Muscle layer of duodenum (tissue), 2 donors: ENCODE measurements around the gene IL9.
"Not testable (repeated sequence)": the region's sequence is repeated elsewhere in the genome, so short reads cannot be mapped to it uniquely, and the experiment has no call there.

Experiments used
- H3K27ac ChIP-seq: one replicate; pipeline ENCODE4 v1.7.0; 2013; ENCODE audit warnings: mild to moderate bottlenecking, low read length
- H3K27me3 ChIP-seq: one replicate; pipeline ENCODE4 v1.7.0; 2013; ENCODE audit warnings: low read depth, mild to moderate bottlenecking, control low read depth, low read length
- H3K36me3 ChIP-seq, 2 donors: one replicate each; pipeline ENCODE4 v1.7.0; 2013; ENCODE audit warnings: low read length in 2 of 2, control low read depth in 1 of 2, mild to moderate bottlenecking in 1 of 2; ENCODE audit not compliant: insufficient read depth in 2 of 2, control insufficient read depth in 1 of 2
- H3K4me1 ChIP-seq, 2 donors: one replicate each; pipeline ENCODE4 v1.7.0; 2013; ENCODE audit warnings: low read length in 2 of 2, mild to moderate bottlenecking in 2 of 2, control low read depth in 1 of 2, moderate library complexity in 1 of 2; ENCODE audit not compliant: insufficient read depth in 2 of 2, control insufficient read depth in 1 of 2
- H3K4me3 ChIP-seq, 2 donors: one replicate each; pipeline ENCODE4 v1.7.0; 2013; ENCODE audit warnings: low read length in 2 of 2, low read depth in 1 of 2, mild to moderate bottlenecking in 1 of 2
- H3K9me3 ChIP-seq, 2 donors: one replicate each; pipeline ENCODE4 v1.7.0; 2013; ENCODE audit warnings: low read length in 2 of 2, control low read depth in 1 of 2, mild to moderate bottlenecking in 1 of 2; ENCODE audit not compliant: control insufficient read depth in 1 of 2
- donor health status: healthy.

Gene IL9

DNA sequence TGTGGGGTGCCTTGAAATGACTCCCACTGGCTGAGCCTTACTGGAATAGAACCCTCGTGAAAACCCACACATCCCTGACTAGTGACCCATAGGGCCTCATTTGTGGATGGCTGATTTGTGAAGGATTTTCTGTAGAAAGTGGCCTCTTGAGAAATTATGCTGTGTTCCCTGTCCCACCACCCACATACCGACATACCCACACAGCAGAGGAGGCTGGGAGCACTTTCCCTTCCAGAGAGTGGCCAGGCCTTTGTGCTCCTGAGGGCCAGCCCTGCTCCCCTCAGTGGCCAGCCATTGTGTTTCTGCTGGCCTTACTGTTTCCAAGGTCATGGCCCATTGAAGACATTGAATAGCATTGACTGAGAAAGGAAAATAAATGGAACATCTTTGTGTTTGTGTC lies 29.6 kb downstream of the IL9 start:
- Histone ChIP-seq H3K27ac (no peak overlapping the region), H3K4me1 (no peaks in the 10 kb centered on the region), H3K27me3 (no peaks in the 10 kb centered on the region), H3K4me3 (no peak overlapping the region), H3K9me3 (no peaks in the 10 kb centered on the region), H3K36me3 (no peaks in the 10 kb centered on the region)

DNA sequence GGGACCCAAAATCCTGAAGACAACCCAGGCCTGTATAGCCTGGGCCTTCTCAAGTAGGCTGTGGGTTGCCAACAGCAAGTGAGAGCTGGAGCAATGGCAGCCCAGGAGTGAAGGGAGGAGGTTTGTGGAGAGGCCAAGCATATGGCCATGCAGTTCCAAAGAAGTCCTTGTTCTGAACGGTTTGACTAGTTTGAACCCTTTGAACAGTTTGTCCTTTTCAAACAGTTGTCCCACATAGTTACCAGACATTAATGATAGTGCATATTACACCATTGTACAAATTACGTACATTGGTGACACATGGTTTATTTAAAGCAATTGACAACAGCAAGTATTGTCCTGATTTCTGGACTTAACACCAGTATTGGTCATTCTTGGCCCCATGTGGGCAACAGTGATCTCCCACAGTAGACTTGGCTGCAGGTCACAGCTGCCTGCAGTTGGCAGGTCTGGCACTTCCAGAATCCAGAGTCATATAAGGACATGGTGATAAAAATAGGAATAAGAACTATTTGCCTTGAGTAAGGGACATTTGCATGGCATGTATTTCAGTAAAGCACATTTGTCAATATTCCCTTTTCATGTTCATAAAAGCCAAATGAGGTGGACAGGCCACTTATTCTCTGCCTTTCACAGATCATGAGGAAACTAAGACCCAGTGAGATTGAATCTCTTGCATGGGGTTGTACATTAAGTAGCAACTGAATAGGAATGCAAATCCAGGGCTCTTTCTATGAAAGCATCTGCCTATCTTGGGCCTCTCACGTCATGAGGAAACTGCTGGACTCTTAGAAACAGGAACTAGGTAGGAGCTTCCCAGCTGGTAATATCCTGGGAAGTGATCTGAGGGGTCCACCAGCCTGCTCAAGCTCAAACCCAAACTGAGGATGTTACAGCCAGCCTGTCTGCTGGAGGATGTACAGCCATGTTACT lies 30.9 kb downstream of the IL9 start:
- Histone ChIP-seq H3K4me1 (no peaks in the 10 kb centered on the region), H3K36me3 (no peaks in the 10 kb centered on the region), H3K9me3 (no peaks in the 10 kb centered on the region), H3K27me3 (no peaks in the 10 kb centered on the region), H3K27ac (no peak overlapping the region), H3K4me3 (no peak overlapping the region)

DNA sequence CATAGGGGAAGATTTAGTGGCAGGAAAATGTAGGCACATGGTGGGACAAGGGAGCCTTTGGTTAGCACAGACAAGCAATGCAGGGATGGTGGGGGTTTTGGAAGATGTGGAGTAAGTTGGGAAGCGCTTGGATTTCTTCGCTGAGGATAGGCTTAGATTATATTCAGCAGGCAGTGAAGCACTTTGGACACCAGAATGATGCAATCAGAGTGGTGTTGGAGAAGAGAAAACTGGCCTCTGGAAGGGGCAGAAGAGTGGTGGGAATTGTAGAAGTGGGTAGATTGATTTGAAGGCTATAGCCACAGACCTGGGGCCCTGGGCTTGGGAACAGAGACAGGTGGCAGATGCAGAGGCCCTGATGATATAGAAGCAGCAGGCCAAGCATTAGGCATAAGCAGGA lies 32.9 kb downstream of the IL9 start:
- no peak overlapping the region for H3K27ac ChIP-seq
- no peaks in the 10 kb centered on the region for H3K27me3 ChIP-seq
- H3K4me1 ChIP-seq, result no peaks in the 10 kb centered on the region
- no peak overlapping the region for H3K4me3 ChIP-seq
- H3K9me3 ChIP-seq, result no peaks in the 10 kb centered on the region
- H3K36me3 ChIP-seq, result no peaks in the 10 kb centered on the region

DNA sequence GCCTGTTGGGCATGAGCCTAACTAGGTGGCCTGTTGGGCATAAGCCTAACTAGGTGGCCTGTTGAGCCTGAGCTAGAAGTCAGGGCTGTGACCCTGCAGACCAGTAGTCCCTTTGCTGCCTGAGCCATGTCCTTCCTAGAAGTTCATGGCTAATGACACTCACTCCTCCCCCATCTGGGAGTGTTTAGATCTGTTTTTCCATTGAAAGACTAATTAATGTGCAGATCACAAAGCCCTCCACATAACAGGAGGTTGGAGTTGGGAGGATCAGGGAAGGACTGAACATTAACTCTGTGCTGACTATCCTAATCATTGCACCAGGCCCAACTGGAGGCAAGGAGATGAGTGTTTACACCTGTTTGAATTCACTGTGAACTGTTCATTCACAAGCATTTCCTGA lies 33.6 kb downstream of the IL9 start:
- Histone ChIP-seq H3K36me3 (no peaks in the 10 kb centered on the region), H3K9me3 (no peaks in the 10 kb centered on the region), H3K27ac (no peak overlapping the region), H3K4me3 (no peak overlapping the region), H3K4me1 (no peaks in the 10 kb centered on the region), H3K27me3 (no peaks in the 10 kb centered on the region)

DNA sequence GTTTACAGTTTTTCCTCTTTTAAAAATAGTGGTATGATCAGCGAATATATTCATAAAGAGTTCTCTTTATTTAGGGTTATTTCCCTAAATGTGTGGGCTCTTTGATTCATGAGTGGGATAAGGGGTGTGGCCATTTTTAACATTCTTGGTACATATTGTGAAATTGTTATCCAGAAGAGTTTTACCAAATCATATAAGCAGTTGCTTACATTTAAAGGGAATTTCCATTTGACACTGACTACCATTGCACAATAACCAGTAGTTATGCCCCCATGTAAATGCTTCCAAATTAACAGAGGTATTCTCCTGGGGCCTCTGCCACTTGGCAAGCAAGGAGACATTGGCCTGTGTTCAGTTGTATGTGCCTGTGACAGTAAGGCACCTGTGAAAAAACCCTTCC lies 34.0 kb downstream of the IL9 start:
- no peaks in the 10 kb centered on the region for H3K36me3 ChIP-seq
- H3K9me3 ChIP-seq, result no peaks in the 10 kb centered on the region
- no peaks in the 10 kb centered on the region for H3K4me1 ChIP-seq
- H3K27ac ChIP-seq, result no peak overlapping the region
- H3K27me3 ChIP-seq, result no peaks in the 10 kb centered on the region
- no peak overlapping the region for H3K4me3 ChIP-seq

DNA sequence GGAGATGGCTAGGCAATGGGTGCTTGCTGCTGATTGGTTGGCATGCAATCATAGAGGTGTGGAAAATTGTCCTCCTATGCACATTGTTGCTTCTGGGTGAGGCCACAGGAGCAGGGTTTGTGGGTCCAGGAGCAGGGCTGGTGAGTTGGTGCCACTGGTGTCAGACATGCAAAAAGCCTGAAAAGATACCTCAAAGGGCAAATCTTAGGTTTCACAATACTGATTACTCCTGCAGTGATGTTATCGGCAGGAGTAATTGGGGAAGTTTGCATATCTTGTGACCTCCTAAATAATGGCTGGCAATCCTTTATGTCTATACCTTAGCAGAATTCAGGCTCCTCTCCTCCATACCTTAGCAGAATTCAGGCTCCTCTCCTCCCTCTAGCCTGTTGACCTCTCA lies 36.0 kb downstream of the IL9 start:
- no peaks in the 10 kb centered on the region for H3K27me3 ChIP-seq
- H3K36me3 ChIP-seq, result no peaks in the 10 kb centered on the region
- H3K4me3 ChIP-seq, result no peak overlapping the region
- no peaks in the 10 kb centered on the region for H3K9me3 ChIP-seq
- no peak overlapping the region for H3K27ac ChIP-seq
- no peaks in the 10 kb centered on the region for H3K4me1 ChIP-seq

DNA sequence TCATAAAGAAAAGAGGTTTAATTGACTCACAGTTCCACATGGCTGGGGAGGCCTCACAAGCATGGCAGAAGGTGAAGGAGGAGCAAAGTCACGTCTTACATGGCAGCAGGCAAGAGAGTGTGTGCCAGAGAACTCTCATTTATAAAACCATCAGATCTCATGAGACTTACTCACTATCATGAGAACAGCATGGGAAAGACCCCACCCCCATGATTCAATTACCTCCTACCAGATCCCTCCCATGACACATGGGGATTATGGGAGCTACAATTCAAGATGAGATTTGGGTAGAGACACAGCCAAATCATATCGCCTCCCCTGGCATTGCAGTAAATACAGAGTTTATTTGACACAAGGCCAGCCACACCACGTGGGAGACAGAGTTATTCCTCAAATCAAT lies 36.5 kb downstream of the IL9 start:
- H3K4me1 ChIP-seq, H3K9me3 ChIP-seq, H3K4me3 ChIP-seq, H3K27ac ChIP-seq, H3K27me3 ChIP-seq, H3K36me3 ChIP-seq: not testable (repeated sequence)

DNA sequence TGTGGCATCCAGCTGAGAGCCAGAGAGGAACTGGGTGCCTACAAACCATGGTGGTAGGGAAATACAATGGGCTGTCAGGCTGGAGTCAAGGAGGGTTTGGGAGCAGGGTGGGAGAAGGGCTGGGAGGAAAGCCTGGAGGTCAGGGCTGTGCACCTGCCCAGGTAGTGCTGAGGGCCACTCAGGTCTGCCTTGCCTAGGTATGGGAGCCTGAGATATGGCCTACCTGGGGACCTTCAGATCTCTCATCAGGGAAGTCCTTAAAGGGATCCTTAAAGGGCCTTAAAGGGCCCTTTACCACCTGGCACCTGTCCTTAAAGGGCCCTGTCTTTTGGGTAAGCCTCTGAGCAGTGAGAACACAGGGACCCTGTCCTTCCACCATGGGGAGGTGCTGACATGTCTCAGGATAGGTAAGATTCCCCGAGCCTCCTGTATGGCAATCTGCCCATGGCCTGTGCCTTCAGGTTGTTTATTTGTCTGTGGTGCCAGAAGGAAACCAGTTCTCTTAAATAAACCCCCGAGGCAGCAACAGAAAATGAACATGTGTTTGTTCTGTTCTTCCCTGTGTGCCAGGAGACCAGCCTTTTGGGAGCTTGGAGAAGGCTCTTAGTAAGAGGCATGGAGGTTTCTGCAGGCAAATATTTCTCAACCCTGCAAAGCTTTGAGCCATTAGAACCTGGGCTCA lies 37.9 kb downstream of the IL9 start:
- no peak overlapping the region for H3K27ac ChIP-seq
- no peaks in the 10 kb centered on the region for H3K27me3 ChIP-seq
- no peaks in the 10 kb centered on the region for H3K4me1 ChIP-seq
- H3K36me3 ChIP-seq, result no peaks in the 10 kb centered on the region
- no peak overlapping the region for H3K4me3 ChIP-seq
- H3K9me3 ChIP-seq, result no peaks in the 10 kb centered on the region

DNA sequence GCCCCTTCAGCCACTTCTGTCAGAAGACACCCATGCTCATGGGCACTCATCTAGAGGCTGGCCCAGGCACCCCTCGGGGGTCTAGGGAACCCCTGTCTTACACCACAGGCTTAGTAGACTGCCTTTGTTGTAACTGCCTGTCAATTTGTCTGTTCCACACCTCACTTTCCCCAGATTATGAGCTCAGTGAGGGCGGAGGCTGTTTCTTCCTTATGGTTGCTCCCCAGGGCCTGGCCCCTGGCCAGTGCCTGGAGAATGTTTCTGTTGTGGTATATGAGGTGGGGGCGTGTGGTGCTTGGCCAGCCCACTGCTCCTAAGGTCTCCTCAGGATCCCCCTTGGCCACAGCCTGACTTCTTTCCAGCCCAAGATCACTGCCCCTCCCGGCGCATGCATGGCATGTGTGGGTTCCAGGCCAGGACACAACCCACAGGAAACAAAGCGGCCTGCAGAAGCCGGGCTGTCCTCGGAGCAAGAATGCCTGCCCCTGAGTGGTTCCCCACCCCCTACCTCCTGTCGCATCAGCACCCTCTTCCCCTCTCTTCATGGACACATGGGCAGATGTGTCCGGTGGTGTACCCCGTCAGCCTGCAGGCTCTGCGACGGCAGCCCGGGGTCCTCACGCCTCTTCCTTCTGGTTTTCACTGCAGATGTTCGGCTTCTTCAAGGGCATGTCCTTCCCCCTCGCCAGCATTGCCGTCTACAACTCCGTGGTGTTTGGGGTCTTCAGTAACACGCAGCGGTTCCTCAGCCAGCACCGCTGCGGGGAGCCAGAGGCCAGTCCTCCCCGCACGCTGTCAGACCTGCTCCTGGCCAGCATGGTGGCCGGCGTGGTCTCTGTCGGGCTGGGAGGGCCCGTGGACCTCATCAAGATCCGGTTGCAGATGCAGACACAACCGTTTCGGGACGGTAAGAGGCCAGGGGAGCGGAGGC lies 43.5 kb downstream of the IL9 start:
- Histone ChIP-seq H3K27me3 (no peaks in the 10 kb centered on the region), H3K36me3 (no peaks in the 10 kb centered on the region), H3K27ac (no peak overlapping the region), H3K9me3 (no peaks in the 10 kb centered on the region), H3K4me1 (no peaks in the 10 kb centered on the region), H3K4me3 (no peak overlapping the region)

DNA sequence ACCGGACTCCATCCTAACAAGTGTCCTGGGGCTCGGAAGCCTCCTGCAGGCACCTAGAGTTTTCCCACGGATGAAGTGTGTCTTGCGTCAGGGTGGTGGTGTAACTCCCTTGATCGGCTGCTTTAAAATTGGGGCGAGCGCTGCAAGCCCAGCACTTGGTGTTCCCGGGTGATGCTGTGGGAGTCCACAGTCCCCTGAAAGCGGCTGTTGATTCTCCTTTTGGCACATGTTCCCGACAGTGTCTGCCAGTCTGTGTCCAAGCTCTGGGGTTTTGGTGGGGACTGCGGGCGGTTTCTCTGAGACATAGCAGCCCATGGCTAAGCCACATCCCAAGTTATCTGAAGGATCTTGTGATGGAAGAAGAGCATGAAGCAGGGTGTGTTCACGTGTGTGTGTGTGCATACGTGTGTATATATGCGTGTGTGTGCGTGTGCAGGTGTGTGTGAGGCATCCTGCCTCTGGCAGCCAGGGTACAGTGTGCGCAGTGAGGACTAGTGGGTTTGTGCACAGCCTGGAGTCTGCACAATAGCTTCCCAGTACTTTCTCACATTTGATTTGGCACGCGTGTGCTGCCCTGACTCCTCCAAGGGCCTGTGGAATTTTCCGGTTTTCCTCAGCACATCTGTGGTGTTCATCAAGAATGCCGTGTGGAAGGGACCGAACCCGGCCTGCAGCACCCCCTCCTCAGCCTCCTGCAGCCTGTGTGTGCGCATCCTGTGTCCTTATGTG lies 44.3 kb downstream of the IL9 start:
- Histone ChIP-seq H3K27ac (no peak overlapping the region), H3K36me3 (no peaks in the 10 kb centered on the region), H3K4me3 (no peak overlapping the region), H3K27me3 (no peaks in the 10 kb centered on the region), H3K4me1 (no peaks in the 10 kb centered on the region), H3K9me3 (no peaks in the 10 kb centered on the region)
